ENCODE data around the gene TAS1R3.
A peak's percentile ranks its signal among the peaks of the same experiment; 100 is the strongest.

TAS1R3 gene

GRCh38 chr1:1291548-1292441, 39.3 kb upstream of the TAS1R3 start:
- no peak overlapping the region for H3K4me3 ChIP-seq (ENCODE audit: control insufficient read depth, low read depth, low read length)

GRCh38 chr1:1292442-1292779, 38.7 kb upstream of the TAS1R3 start:
- no peak for TF ChIP-seq CTCF (conservative IDR thresholded peaks at IDR 0.05; ENCODE audit: control insufficient read depth, insufficient read depth, low read depth, low read length)
- DNase-seq (ENCODE audit: low read depth) = no peak
- H3K4me3 ChIP-seq (ENCODE audit: control insufficient read depth, low read depth, low read length) = no peak overlapping the region

More at GRCh38 chr1:1291548-1292441, 39.3 kb upstream of the TAS1R3 start:
- DNase-seq (ENCODE audit: low read depth) = peak; percentile 53
- TF ChIP-seq CTCF (conservative IDR thresholded peaks at IDR 0.05; ENCODE audit: control insufficient read depth, insufficient read depth, low read depth, low read length) = peak; percentile 43

- no peak overlapping the region for H3K4me3 ChIP-seq (ENCODE audit: control insufficient read depth, low read depth, low read length)
- TF ChIP-seq CTCF (conservative IDR thresholded peaks at IDR 0.05; ENCODE audit: control insufficient read depth, insufficient read depth, low read depth, low read length) = no peak
- DNase-seq (ENCODE audit: low read depth) = no peak
Measured at GRCh38 chr1:1292851-1293250, 38.2 kb upstream of the TAS1R3 start.

- no peak for TF ChIP-seq CTCF (conservative IDR thresholded peaks at IDR 0.05; ENCODE audit: control insufficient read depth, insufficient read depth, low read depth, low read length)
- no peak for DNase-seq (ENCODE audit: low read depth)
- H3K4me3 ChIP-seq (ENCODE audit: control insufficient read depth, low read depth, low read length) = no peak overlapping the region
Measured at GRCh38 chr1:1293263-1294249, 37.5 kb upstream of the TAS1R3 start.

GRCh38 chr1:1294250-1294890, 36.7 kb upstream of the TAS1R3 start:
- no peak for DNase-seq (ENCODE audit: low read depth)
- H3K4me3 ChIP-seq (ENCODE audit: control insufficient read depth, low read depth, low read length) = no peak overlapping the region
- no peak for TF ChIP-seq CTCF (conservative IDR thresholded peaks at IDR 0.05; ENCODE audit: control insufficient read depth, insufficient read depth, low read depth, low read length)
